C4-2B (cell line): Measurements from ENCODE around the gene LRMDA.

Experiments used
- ZFX ChIP-seq: fragments of 450-650 bp; IDR thresholded peaks from 2 replicates; pipeline ENCODE4 v1.6.1; 2017
- TF ChIP-seq, protein P1 (sequence below): fragments of 450-650 bp; conservative IDR thresholded peaks from 2 replicates; pipeline ENCODE4 v1.5.1; 2017; ENCODE audit warnings: mild to moderate bottlenecking

DNA sequence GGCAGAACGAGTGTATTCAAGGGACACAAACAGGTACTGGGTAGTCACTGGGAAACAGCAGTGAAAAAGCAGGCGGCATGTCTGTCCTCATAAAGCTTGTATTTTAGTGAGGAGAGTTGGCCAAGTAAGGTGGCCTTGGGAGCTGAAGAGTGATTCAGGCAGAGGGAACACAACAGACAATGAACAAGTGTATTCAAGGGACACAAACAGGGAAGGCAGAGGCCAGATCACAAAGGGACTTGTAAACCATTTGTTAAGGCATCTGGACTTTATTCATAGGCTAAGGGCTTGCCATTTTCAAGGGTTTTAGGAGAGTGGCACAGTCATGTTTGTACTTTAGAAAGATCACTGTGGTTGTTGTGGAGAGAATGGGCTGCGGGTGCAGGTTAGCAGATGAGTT, 49.0 kb downstream of the LRMDA start:
- TF ChIP-seq, protein P1, sequence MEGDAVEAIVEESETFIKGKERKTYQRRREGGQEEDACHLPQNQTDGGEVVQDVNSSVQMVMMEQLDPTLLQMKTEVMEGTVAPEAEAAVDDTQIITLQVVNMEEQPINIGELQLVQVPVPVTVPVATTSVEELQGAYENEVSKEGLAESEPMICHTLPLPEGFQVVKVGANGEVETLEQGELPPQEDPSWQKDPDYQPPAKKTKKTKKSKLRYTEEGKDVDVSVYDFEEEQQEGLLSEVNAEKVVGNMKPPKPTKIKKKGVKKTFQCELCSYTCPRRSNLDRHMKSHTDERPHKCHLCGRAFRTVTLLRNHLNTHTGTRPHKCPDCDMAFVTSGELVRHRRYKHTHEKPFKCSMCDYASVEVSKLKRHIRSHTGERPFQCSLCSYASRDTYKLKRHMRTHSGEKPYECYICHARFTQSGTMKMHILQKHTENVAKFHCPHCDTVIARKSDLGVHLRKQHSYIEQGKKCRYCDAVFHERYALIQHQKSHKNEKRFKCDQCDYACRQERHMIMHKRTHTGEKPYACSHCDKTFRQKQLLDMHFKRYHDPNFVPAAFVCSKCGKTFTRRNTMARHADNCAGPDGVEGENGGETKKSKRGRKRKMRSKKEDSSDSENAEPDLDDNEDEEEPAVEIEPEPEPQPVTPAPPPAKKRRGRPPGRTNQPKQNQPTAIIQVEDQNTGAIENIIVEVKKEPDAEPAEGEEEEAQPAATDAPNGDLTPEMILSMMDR, result no peak
- TF ChIP-seq ZFX, result no peak
